ENCODE results near the gene PBX1. TPM values are rescaled to one million over a fixed set of nuclear protein-coding genes. Genes with fewer than 3 reads are reported as not detected.

PBX1 gene
- total and polyA plus RNA-seq, 10 of the 15 experiments (the other 5 are each of a cell fraction or from before 2014, with no cell fraction given) = 0.05 to 0.28 (median 0.11) TPM; not detected in 5

- TF ChIP-seq ZNF687 (IDR thresholded peaks at IDR 0.05) (no peak), ELK1 (IDR thresholded peaks at IDR 0.05; ENCODE audit: low read depth, low read length) (no peak)
Observed at GRCh38 chr1:164754088-164754600, 195.2 kb downstream of the PBX1 start (continued).

GRCh38 chr1:164755690-164756089 is 196.7 kb downstream of the PBX1 start:
- FAIRE-seq = no peak
- no peaks in the 10 kb centered on the region for H3K79me2 ChIP-seq (ENCODE audit: control insufficient read depth, insufficient read depth, low read length)
- no TSS peak for BruUV-seq (replicated peaks)
- H3K4me1 ChIP-seq (ENCODE audit: control insufficient read depth, insufficient read depth, low read length) = no peaks in the 10 kb centered on the region
- no peaks in the 10 kb centered on the region for H3K9me3 ChIP-seq (replicated peaks; ENCODE audit: control insufficient read depth, insufficient read depth, low read length)
- H3K27me3 ChIP-seq (replicated peaks in 1 of 2; ENCODE audit: control insufficient read depth in 2 of 2, insufficient read depth in 2 of 2, low read length in 1 of 2) = no peaks in the 10 kb centered on the region
- H2AFZ ChIP-seq (ENCODE audit: control insufficient read depth, low read depth, low read length) = no peak overlapping the region
- no peak overlapping the region for H3K4me2 ChIP-seq (ENCODE audit: control insufficient read depth, insufficient read depth)
- intact Hi-C loops (cut with micrococcal nuclease; ENCODE audit: unreplicated experiment) = no loop called here
- no peak overlapping the region for H3K9ac ChIP-seq (ENCODE audit: control insufficient read depth, insufficient read depth, low read length)
- RAD21 ChIA-PET (ENCODE audit: unreplicated experiment) = no interaction called here
- no peak for ATAC-seq
- DNase-seq (ENCODE audit: low read depth, low spot score) = no peak
- H3K36me3 ChIP-seq (ENCODE audit: control insufficient read depth in 2 of 2, insufficient read depth in 2 of 2, low read length in 1 of 2) = no peaks in the 10 kb centered on the region
- H3K4me3 ChIP-seq = no peak overlapping the region
- SMC1A ChIA-PET (ENCODE audit: uncharacterized antibody, unreplicated experiment) = no interaction called here
- H3K27ac ChIP-seq (ENCODE audit: control insufficient read depth, insufficient read depth) = no peak overlapping the region
- no peaks in the 10 kb centered on the region for H4K20me1 ChIP-seq (ENCODE audit: control insufficient read depth, insufficient read depth)
- POLR2A ChIA-PET = no interaction called here
- WGBS (ENCODE audit: insufficient coverage, insufficient replicate concordance, low lambda C conversion rate, missing lambda C conversion rate) = 22% methylated on average over 3 of the region's 4 CpGs
- in situ Hi-C loops (cut with MboI) = no loop called here
- CTCF ChIA-PET = no interaction called here
- no peak for TF ChIP-seq POU2F2 (IDR thresholded peaks at IDR 0.05; ENCODE audit: borderline replicate concordance, low read depth, low read length)
- no peak for TF ChIP-seq FOS (IDR thresholded peaks at IDR 0.05; ENCODE audit: borderline replicate concordance, extremely low read depth, insufficient read length)
- TF ChIP-seq REST (IDR thresholded peaks at IDR 0.05; ENCODE audit: low read depth, low read length) = no peak
- no peak for TF ChIP-seq YY1 (IDR thresholded peaks at IDR 0.05; ENCODE audit: low read depth, low read length)
- no peak for TF ChIP-seq CUX1 (IDR thresholded peaks at IDR 0.05; ENCODE audit: insufficient replicate concordance, low read depth, low read length)
